ENCODE measurements around the gene SHOC1.

SHOC1 gene

GRCh38 chr9:111783424-111783823 is 11.3 kb downstream of the SHOC1 start:
- H2AFZ ChIP-seq (ENCODE audit: low read length): no peak overlapping the region
- no peak overlapping the region for H3K4me3 ChIP-seq (ENCODE audit: low read length, poor library complexity, severe bottlenecking)
- H3K9me3 ChIP-seq (ENCODE audit: insufficient read depth, low read depth, low read length): no peaks in the 10 kb centered on the region
- H3K9me2 ChIP-seq (replicated peaks; ENCODE audit: low read depth, low read length): no peaks in the 10 kb centered on the region
- H3K79me2 ChIP-seq (ENCODE audit: insufficient read depth, low read length): no peaks in the 10 kb centered on the region
- no peaks in the 10 kb centered on the region for H3K27me3 ChIP-seq (ENCODE audit: insufficient read depth, low read length, poor library complexity, severe bottlenecking)
- TF ChIP-seq EZH2phosphoT487 (IDR thresholded peaks at IDR 0.05; ENCODE audit: borderline replicate concordance): no peak
- TF ChIP-seq, protein P1, sequence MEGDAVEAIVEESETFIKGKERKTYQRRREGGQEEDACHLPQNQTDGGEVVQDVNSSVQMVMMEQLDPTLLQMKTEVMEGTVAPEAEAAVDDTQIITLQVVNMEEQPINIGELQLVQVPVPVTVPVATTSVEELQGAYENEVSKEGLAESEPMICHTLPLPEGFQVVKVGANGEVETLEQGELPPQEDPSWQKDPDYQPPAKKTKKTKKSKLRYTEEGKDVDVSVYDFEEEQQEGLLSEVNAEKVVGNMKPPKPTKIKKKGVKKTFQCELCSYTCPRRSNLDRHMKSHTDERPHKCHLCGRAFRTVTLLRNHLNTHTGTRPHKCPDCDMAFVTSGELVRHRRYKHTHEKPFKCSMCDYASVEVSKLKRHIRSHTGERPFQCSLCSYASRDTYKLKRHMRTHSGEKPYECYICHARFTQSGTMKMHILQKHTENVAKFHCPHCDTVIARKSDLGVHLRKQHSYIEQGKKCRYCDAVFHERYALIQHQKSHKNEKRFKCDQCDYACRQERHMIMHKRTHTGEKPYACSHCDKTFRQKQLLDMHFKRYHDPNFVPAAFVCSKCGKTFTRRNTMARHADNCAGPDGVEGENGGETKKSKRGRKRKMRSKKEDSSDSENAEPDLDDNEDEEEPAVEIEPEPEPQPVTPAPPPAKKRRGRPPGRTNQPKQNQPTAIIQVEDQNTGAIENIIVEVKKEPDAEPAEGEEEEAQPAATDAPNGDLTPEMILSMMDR (conservative IDR thresholded peaks at IDR 0.05; ENCODE audit: low read length): no peak
- no peaks in the 10 kb centered on the region for H4K20me1 ChIP-seq (ENCODE audit: insufficient read depth, low read length, poor library complexity, severe bottlenecking)
- H3K4me1 ChIP-seq (ENCODE audit: insufficient read depth, low read length, poor library complexity, severe bottlenecking): peaks cover 10% of the 10 kb centered on the region
- no peaks in the 10 kb centered on the region for H3F3A ChIP-seq (ENCODE audit: low read depth)
- no peak overlapping the region for H3K9ac ChIP-seq (ENCODE audit: low read depth, low read length, poor library complexity, severe bottlenecking)
- H3K36me3 ChIP-seq (ENCODE audit: insufficient read depth, low read length): no peaks in the 10 kb centered on the region
- H3K4me2 ChIP-seq (ENCODE audit: low read depth, low read length, poor library complexity, severe bottlenecking): no peak overlapping the region

DNA sequence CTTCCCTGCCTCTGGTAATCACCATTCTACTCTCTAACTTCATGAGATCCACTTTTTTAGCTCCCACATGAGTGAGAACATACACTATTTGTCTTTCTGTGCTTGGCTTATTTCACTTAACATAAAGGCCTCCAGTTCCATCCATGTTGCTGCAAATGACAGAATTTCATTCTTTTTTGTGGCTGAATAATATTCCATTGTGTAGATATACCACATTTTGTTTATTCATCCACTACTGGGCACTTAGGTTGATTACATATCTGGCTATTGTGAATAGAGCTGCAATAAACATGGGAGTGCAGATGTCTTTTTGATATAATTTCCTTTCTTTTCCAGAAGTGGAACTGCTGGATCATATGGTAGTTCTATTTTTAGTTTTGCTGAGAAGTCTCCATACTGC is 28.7 kb downstream of the SHOC1 start:
- Histone ChIP-seq H3K4me3 (ENCODE audit: low read length, poor library complexity, severe bottlenecking) (no peak overlapping the region), H3F3A (ENCODE audit: low read depth) (no peaks in the 10 kb centered on the region), H3K9me3 (ENCODE audit: insufficient read depth, low read depth, low read length) (no peaks in the 10 kb centered on the region), H3K9me2 (replicated peaks; ENCODE audit: low read depth, low read length) (no peaks in the 10 kb centered on the region), H2AFZ (ENCODE audit: low read length) (no peak overlapping the region), H3K4me2 (ENCODE audit: low read depth, low read length, poor library complexity, severe bottlenecking) (no peak overlapping the region), H3K4me1 (ENCODE audit: insufficient read depth, low read length, poor library complexity, severe bottlenecking) (no peaks in the 10 kb centered on the region), H3K79me2 (ENCODE audit: insufficient read depth, low read length) (no peaks in the 10 kb centered on the region), H4K20me1 (ENCODE audit: insufficient read depth, low read length, poor library complexity, severe bottlenecking) (no peaks in the 10 kb centered on the region), H3K27me3 (ENCODE audit: insufficient read depth, low read length, poor library complexity, severe bottlenecking) (no peaks in the 10 kb centered on the region), H3K36me3 (ENCODE audit: insufficient read depth, low read length) (no peaks in the 10 kb centered on the region), H3K9ac (ENCODE audit: low read depth, low read length, poor library complexity, severe bottlenecking) (no peak overlapping the region)
- TF ChIP-seq, protein P1 (conservative IDR thresholded peaks at IDR 0.05; ENCODE audit: low read length): no peak
- no peak for TF ChIP-seq EZH2phosphoT487 (IDR thresholded peaks at IDR 0.05; ENCODE audit: borderline replicate concordance)

DNA sequence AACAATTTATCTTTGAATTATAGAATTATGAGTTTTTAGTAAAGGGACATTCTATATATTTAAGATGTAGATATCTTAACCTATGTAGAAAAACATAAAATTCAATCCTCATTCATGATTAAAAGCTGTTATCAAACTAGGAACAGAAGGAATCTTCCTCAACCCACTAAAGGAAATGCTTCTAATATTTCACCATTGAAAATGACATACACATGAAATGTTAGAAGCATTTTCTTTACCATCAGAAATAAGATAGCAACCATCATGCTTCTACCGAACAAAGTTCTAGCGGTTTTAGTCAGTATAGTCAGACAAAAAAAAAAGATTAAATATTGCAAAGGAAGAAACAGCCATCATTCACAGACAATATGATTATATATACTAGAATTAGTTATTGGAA is 32.2 kb downstream of the SHOC1 start:
- H3K36me3 ChIP-seq (ENCODE audit: insufficient read depth, low read length): no peaks in the 10 kb centered on the region
- no peaks in the 10 kb centered on the region for H3K9me2 ChIP-seq (replicated peaks; ENCODE audit: low read depth, low read length)
- no peak overlapping the region for H2AFZ ChIP-seq (ENCODE audit: low read length)
- H3K79me2 ChIP-seq (ENCODE audit: insufficient read depth, low read length): no peaks in the 10 kb centered on the region
- no peaks in the 10 kb centered on the region for H3K9me3 ChIP-seq (ENCODE audit: insufficient read depth, low read depth, low read length)
- H4K20me1 ChIP-seq (ENCODE audit: insufficient read depth, low read length, poor library complexity, severe bottlenecking): no peaks in the 10 kb centered on the region
- TF ChIP-seq, protein P1 (conservative IDR thresholded peaks at IDR 0.05; ENCODE audit: low read length): no peak
- no peak for TF ChIP-seq EZH2phosphoT487 (IDR thresholded peaks at IDR 0.05; ENCODE audit: borderline replicate concordance)
- H3K9ac ChIP-seq (ENCODE audit: low read depth, low read length, poor library complexity, severe bottlenecking): no peak overlapping the region
- H3F3A ChIP-seq (ENCODE audit: low read depth): no peaks in the 10 kb centered on the region
- no peak overlapping the region for H3K4me3 ChIP-seq (ENCODE audit: low read length, poor library complexity, severe bottlenecking)
- H3K4me2 ChIP-seq (ENCODE audit: low read depth, low read length, poor library complexity, severe bottlenecking): no peak overlapping the region
- no peaks in the 10 kb centered on the region for H3K27me3 ChIP-seq (ENCODE audit: insufficient read depth, low read length, poor library complexity, severe bottlenecking)
- H3K4me1 ChIP-seq (ENCODE audit: insufficient read depth, low read length, poor library complexity, severe bottlenecking): no peaks in the 10 kb centered on the region
